Smooth muscle cell (in vitro differentiated cells): ENCODE measurements around the gene SEMA4G. TPM values are rescaled to one million over a fixed set of nuclear protein-coding genes. Genes with fewer than 3 reads are reported as not detected.
A peak's percentile ranks its signal among the peaks of the same experiment; 100 is the strongest.

Experiments
- DNase-seq: peaks from one replicate; lab custom pipeline; 2025; ENCODE audit not compliant: unreplicated experiment; lab: John Stamatoyannopoulos, UW
- H2AFZ ChIP-seq: fragments of 200-600 bp; sonication (generic); 2 replicates; pipeline ENCODE4 v1.6.0; 2016; ENCODE audit warnings: antibody characterized with exemption, low read depth, mild to moderate bottlenecking
- H3F3A ChIP-seq: fragments of 200-600 bp; sonication (generic); 2 replicates; pipeline ENCODE4 v1.6.0; 2017; ENCODE audit warnings: antibody characterized with exemption, low read depth
- H3K27ac ChIP-seq: fragments of 200-600 bp; sonication (generic); 2 replicates; pipeline ENCODE4 v1.5.1; 2016; ENCODE audit warnings: low read depth, mild to moderate bottlenecking
- H3K27me3 ChIP-seq: fragments of 200-600 bp; sonication (generic); 2 replicates; pipeline ENCODE4 v1.6.1; 2016; ENCODE audit warnings: low read depth, mild to moderate bottlenecking
- H3K36me3 ChIP-seq: fragments of 200-600 bp; sonication (generic); 2 replicates; pipeline ENCODE4 v1.5.1; 2016; ENCODE audit warnings: low read depth
- H3K4me1 ChIP-seq: fragments of 200-600 bp; sonication (generic); 2 replicates; pipeline ENCODE4 v1.5.1; 2016; ENCODE audit warnings: low read depth
- H3K4me2 ChIP-seq: fragments of 200-600 bp; sonication (generic); 2 replicates; pipeline ENCODE4 v1.6.0; 2016; ENCODE audit warnings: mild to moderate bottlenecking
- H3K4me3 ChIP-seq: fragments of 200-600 bp; sonication (generic); 2 replicates; pipeline ENCODE4 v1.5.1; 2016; ENCODE audit warnings: mild to moderate bottlenecking
- H3K79me2 ChIP-seq: fragments of 200-600 bp; sonication (generic); 2 replicates; pipeline ENCODE4 v1.6.0; 2016; ENCODE audit warnings: low read depth, mild to moderate bottlenecking
- H3K9ac ChIP-seq: fragments of 200-600 bp; sonication (generic); 2 replicates; pipeline ENCODE4 v1.6.0; 2016; ENCODE audit warnings: low read depth
- H3K9me3 ChIP-seq: fragments of 200-600 bp; sonication (generic); replicated peaks from 2 replicates; pipeline ENCODE4 v1.5.1; 2016; ENCODE audit warnings: low read depth
- H4K20me1 ChIP-seq: fragments of 200-600 bp; sonication (generic); 2 replicates; pipeline ENCODE4 v1.6.0; 2016; ENCODE audit warnings: low read depth
- WGBS: methylation state at CpG from one replicate; pipeline ENCODE4 v1.1.7; 2016; ENCODE audit warnings: low lambda C conversion rate; 5-methylcytosine and 5-hydroxymethylcytosine counted together
- polyA plus RNA-seq: library from polyadenylated mRNA; unstranded; fragments of >200 nt; fragmentation: Nextera tagmentation; extraction: Ambion mirVana; gene quantifications from 2 replicates; pipeline ENCODE4 v1.2.1, GENCODE V29; 2016
- total RNA-seq: library from RNA; depleted of rRNA; stranded (reverse); fragments of >200 nt; gene quantifications from 2 replicates; pipeline ENCODE4 v1.2.3, GENCODE V29; 2014
- TF ChIP-seq, protein P1 (sequence below): fragments of 200-600 bp; sonication (generic); IDR thresholded peaks from 2 replicates; pipeline ENCODE4 v1.5.1; 2017; ENCODE audit warnings: borderline replicate concordance, mild to moderate bottlenecking, antibody characterized with exemption; ENCODE audit not compliant: insufficient read depth, poor library complexity, severe bottlenecking

Gene SEMA4G
- total and polyA plus RNA-seq, 2 experiments from 2014 or later: 4.2 to 7.1 TPM

GRCh38 chr10:100983868-100984671 is 14.8 kb downstream of the SEMA4G start:
- Histone ChIP-seq H3K9ac (no peak overlapping the region), H3K79me2 (peaks cover 18% of the 10 kb centered on the region), H3K9me3 (no peaks in the 10 kb centered on the region), H3K27ac (no peak overlapping the region), H3K36me3 (no peaks in the 10 kb centered on the region), H3K4me3 (no peak overlapping the region), H4K20me1 (no peaks in the 10 kb centered on the region), H3K4me1 (peaks cover 9% of the 10 kb centered on the region), H3F3A (no peaks in the 10 kb centered on the region), H3K4me2 (no peak overlapping the region), H3K27me3 (no peaks in the 10 kb centered on the region), H2AFZ (no peak overlapping the region)
- 93% methylated on average over 7 of the region's 13 CpGs for WGBS
- TF ChIP-seq, protein P1, sequence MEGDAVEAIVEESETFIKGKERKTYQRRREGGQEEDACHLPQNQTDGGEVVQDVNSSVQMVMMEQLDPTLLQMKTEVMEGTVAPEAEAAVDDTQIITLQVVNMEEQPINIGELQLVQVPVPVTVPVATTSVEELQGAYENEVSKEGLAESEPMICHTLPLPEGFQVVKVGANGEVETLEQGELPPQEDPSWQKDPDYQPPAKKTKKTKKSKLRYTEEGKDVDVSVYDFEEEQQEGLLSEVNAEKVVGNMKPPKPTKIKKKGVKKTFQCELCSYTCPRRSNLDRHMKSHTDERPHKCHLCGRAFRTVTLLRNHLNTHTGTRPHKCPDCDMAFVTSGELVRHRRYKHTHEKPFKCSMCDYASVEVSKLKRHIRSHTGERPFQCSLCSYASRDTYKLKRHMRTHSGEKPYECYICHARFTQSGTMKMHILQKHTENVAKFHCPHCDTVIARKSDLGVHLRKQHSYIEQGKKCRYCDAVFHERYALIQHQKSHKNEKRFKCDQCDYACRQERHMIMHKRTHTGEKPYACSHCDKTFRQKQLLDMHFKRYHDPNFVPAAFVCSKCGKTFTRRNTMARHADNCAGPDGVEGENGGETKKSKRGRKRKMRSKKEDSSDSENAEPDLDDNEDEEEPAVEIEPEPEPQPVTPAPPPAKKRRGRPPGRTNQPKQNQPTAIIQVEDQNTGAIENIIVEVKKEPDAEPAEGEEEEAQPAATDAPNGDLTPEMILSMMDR: no peak
- no peak for DNase-seq

DNA sequence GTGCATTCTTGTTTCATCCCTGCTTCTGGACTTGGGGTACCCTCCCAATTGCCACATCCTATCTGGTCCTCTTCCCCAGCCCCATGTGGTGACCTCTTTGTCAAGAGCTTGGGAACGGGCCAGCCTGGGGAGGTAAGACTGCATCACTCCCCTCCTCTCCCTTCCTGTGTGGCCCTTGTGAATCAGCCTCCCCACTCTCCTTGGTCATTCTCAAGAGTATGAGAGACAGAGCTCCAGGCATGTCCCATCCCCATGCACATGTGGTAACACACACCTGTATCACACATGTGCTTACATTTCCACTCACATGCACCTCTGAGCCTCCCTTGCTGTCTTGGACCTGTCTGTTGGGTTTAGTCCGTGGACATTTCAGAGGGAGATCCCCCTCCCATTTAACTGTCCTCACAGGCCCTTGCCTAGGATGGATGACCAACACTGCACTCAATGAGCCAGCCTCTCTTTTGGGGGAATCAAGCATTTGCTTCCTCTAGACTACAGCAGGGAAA is 15.4 kb downstream of the SEMA4G start:
- DNase-seq: no peak
- Histone ChIP-seq H3K27ac (no peak overlapping the region), H3K9ac (no peak overlapping the region), H4K20me1 (no peaks in the 10 kb centered on the region), H3K4me1 (peaks cover 9% of the 10 kb centered on the region), H2AFZ (no peak overlapping the region), H3K4me2 (no peak overlapping the region), H3K27me3 (no peaks in the 10 kb centered on the region), H3K9me3 (no peaks in the 10 kb centered on the region), H3K79me2 (peaks cover 25% of the 10 kb centered on the region), H3K4me3 (no peak overlapping the region), H3K36me3 (no peaks in the 10 kb centered on the region), H3F3A (no peaks in the 10 kb centered on the region)
- TF ChIP-seq, protein P1: no peak
- WGBS: 100% methylated on average over 2 of the region's 2 CpGs

DNA sequence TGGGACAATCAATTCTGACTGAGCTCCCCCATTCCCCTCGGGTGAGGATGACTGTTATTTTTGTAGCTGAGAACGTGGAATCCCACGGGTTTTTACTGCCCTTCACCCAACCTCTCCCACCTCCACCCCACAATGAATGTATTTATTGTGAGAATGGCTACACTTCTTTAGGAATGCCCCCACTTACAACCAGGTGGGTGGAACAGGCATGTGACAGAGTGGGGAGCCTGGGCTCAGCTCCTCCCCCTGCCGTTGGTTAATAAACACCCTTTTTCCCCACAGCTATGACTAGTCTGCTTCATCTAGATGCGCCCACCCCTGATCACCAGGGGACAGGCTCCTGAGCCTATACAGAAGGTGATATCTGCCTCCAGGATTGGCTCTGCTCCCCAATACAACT is 16.0 kb downstream of the SEMA4G start:
- TF ChIP-seq, protein P1: no peak
- no peaks in the 10 kb centered on the region for H4K20me1 ChIP-seq
- no peak overlapping the region for H3K27ac ChIP-seq
- 86% methylated on average over 5 of the region's 5 CpGs for WGBS
- H3K27me3 ChIP-seq: no peaks in the 10 kb centered on the region
- no peak for DNase-seq
- peaks cover 29% of the 10 kb centered on the region for H3K79me2 ChIP-seq
- no peaks in the 10 kb centered on the region for H3K9me3 ChIP-seq
- no peak overlapping the region for H3K4me2 ChIP-seq
- H3F3A ChIP-seq: no peaks in the 10 kb centered on the region
- H3K36me3 ChIP-seq: no peaks in the 10 kb centered on the region
- H3K4me1 ChIP-seq: peaks cover 9% of the 10 kb centered on the region
- no peak overlapping the region for H2AFZ ChIP-seq
- no peak overlapping the region for H3K4me3 ChIP-seq
- H3K9ac ChIP-seq: no peak overlapping the region

DNA sequence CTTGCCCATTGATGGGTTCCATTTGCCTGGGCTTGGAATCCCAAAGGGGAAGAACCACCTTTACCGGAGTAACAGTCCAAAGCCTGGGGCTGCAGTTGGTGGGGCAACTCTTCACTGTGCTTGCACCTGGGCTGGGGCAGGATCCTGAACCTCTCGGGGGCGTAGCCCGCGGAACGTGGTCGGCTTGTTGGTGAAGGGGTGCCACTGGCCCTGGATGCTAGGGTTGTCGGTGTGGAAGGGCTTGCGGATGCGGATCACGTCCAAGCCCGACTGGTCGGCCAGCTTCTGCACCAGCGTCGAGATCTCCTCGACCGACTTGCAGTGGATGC is 17.3 kb downstream of the SEMA4G start:
- no peaks in the 10 kb centered on the region for H3K36me3 ChIP-seq
- TF ChIP-seq, protein P1: no peak
- H3K4me2 ChIP-seq: peak overlapping the region; percentile 96
- no peak for DNase-seq
- H2AFZ ChIP-seq: peak overlapping the region; percentile 99
- no peaks in the 10 kb centered on the region for H3F3A ChIP-seq
- peaks cover 29% of the 10 kb centered on the region for H3K79me2 ChIP-seq
- H3K4me3 ChIP-seq: peak overlapping the region; percentile 88
- peak overlapping the region; percentile 60 for H3K9ac ChIP-seq
- H3K27ac ChIP-seq: no peak overlapping the region
- H3K4me1 ChIP-seq: peaks cover 9% of the 10 kb centered on the region
- no peaks in the 10 kb centered on the region for H4K20me1 ChIP-seq
- 22% methylated on average over 17 of the region's 17 CpGs for WGBS
- no peaks in the 10 kb centered on the region for H3K9me3 ChIP-seq
- H3K27me3 ChIP-seq: no peaks in the 10 kb centered on the region
